SK-N-MC (cell line): ENCODE data around the gene TAF11.
"Not testable (repeated sequence)": the region's sequence is repeated elsewhere in the genome, so short reads cannot be mapped to it uniquely, and the experiment has no call there.

Experiments used
- DNase-seq: peaks from one replicate; pipeline ENCODE4 v3.0.0-alpha.2; 2011; ENCODE audit warnings: low read depth, low spot score
- H3K27ac ChIP-seq: fragments of 200-600 bp; sonication (generic); 2 replicates; pipeline ENCODE4 v1.5.1; 2016; ENCODE audit warnings: mixed run types
- H3K36me3 ChIP-seq: fragments of 200-600 bp; sonication (generic); 2 replicates; pipeline ENCODE4 v1.6.1; 2017; ENCODE audit warnings: antibody characterized with exemption, low read length, mixed read lengths; ENCODE audit not compliant: insufficient read depth
- H3K4me3 ChIP-seq: fragments of 200-600 bp; sonication (generic); 2 replicates; pipeline ENCODE4 v1.5.1; 2016
- H3K9ac ChIP-seq: fragments of 200-600 bp; sonication (generic); 2 replicates; pipeline ENCODE4 v1.8.0; 2017; ENCODE audit warnings: mixed run types, mixed read lengths; ENCODE audit not compliant: insufficient read length
- H3K9me3 ChIP-seq: fragments of 200-600 bp; sonication (generic); 2 replicates; pipeline ENCODE4 v1.6.1; 2017; ENCODE audit warnings: low read depth, mild to moderate bottlenecking, antibody characterized with exemption, low read length, moderate library complexity, mixed read lengths
- EZH2 ChIP-seq: fragments of 200-600 bp; sonication (generic); IDR thresholded peaks from one replicate; pipeline ENCODE4 v1.6.1; 2017; ENCODE audit warnings: antibody characterized with exemption
- FOXP2 ChIP-seq: optimal IDR thresholded peaks from 2 replicates; pipeline ENCODE3; 2011; ENCODE audit warnings: mild to moderate bottlenecking, moderate library complexity; ENCODE audit not compliant: insufficient read depth; ENCODE audit errors: extremely low read length, control extremely low read depth
- POLR2AphosphoS5 ChIP-seq: IDR thresholded peaks from 2 replicates; pipeline ENCODE4 v1.6.1; 2012; ENCODE audit warnings: mild to moderate bottlenecking, low read depth, low read length, borderline replicate concordance

TAF11 gene, protein sequence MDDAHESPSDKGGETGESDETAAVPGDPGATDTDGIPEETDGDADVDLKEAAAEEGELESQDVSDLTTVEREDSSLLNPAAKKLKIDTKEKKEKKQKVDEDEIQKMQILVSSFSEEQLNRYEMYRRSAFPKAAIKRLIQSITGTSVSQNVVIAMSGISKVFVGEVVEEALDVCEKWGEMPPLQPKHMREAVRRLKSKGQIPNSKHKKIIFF

DNA sequence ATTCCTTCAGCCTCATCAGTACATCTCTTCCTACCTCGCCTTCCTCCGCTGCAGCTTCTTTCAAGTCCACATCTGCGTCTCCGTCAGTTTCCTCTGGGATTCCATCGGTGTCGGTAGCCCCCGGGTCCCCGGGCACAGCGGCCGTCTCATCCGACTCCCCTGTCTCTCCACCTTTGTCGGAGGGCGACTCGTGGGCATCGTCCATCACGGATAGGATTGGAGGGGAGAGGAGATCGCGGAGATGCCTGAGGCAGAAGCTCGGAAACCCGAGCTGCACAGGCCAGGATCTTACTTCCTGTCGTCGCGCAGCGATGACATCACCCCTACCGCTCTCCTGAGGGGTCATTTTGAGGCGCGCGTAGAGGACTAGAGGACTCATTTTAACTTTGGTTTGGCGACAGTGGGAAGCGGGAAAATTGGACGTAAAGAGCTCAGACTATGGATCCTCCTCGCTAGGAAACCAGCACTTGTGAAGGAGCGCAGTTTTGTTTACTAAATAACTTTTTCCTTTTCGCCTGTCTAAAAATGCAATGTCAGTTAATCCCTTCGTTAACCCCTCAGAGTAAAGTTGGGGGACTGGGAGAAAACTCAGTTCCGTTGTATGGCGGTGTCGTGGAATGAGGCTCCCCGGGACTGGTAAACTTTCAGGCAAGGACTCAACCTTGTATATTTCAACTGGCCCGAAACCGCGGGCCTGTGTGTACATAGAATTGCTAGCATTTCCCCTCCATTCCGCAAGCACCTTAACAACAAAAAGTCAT lies at the start of gene TAF11:
TSS of gene TAF11 (minus strand) at position 290 of the 761 bp plus-strand sequence. CDS start at position 205, 85 bp downstream.
- TF ChIP-seq EZH2 (no peak), POLR2AphosphoS5 (peak; percentile 98), FOXP2 (no peak)
- Histone ChIP-seq H3K9me3 (no peaks in the 10 kb centered on the region), H3K27ac (peak within 1 kb of the TSS; percentile 86), H3K4me3 (peak within 1 kb of the TSS; percentile 90), H3K36me3 (peaks cover 7% of the 10 kb centered on the region; the same call in 1 of the 2 replicates), H3K9ac (peak within 1 kb of the TSS; percentile 90)
- DNase-seq: peak; percentile 90

DNA sequence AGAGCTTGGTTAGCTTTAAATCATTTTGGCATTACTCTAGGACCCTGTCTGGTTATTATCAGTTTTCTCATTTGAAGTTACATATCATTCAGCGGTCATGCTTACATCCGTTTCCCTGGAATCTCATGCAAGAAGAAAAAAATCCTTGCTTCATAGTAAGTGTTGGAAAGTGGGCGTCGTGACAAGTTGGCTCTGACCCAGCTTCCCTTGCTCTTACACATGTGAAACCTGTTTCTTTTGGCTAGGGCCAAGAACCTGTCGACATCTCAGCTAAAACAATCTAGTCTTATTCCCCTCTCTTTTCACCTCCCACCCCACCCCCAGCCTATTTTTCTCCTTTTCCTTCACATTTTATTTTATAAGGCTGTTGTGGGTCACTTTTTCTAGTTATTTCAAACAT lies 46.7 kb upstream of the TAF11 start:
- H3K36me3 ChIP-seq: no peaks in the 10 kb centered on the region
- no peak for DNase-seq
- no peak overlapping the region for H3K4me3 ChIP-seq
- no peaks in the 10 kb centered on the region for H3K9me3 ChIP-seq
- no peak for TF ChIP-seq FOXP2
- no peak for TF ChIP-seq EZH2
- TF ChIP-seq POLR2AphosphoS5: no peak
- no peak overlapping the region for H3K9ac ChIP-seq
- peak overlapping the region; percentile 3; the same call in 1 of the 2 replicates for H3K27ac ChIP-seq

DNA sequence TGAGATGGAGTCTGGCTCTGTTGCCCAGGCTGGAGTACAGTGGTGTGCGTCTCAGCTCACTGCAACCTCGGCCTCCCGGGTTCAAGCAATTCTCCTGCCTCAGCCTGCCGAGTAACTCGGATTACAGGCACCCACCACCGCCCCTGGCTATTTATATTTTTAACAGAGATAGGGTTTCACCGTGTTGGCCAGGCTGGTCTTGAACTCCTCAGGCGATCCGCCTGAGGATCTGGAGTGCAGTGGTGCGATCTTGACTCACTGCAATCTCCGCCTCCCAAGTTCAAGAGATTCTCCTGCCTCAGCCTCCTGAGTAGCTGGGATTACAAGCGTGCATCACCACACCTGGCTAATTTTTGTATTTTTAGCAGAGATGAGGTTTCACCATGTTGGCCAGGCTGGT lies 44.4 kb upstream of the TAF11 start:
- H3K36me3 ChIP-seq, DNase-seq, H3K9me3 ChIP-seq, H3K9ac ChIP-seq, H3K4me3 ChIP-seq, H3K27ac ChIP-seq: not testable (repeated sequence)

DNA sequence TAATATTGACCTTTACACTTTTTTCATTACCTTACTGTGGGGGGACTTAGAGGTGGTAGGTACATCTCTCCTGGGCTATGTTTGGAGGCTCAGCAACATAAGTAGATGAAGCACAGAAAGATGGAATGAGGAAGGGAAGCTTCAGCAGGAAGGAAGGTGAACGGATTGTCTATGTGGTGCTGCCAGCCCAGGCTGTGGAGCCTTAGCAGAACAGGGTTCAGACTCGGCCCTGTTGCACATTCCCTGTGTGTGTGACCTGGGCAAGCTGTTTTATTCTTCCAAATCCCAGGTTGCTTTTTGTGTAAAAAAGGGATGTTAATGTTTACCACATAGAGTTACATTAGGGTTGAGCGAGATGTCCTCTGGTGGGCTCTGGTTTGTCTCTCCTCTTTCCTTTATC lies 42.4 kb upstream of the TAF11 start:
- H3K27ac ChIP-seq: no peak overlapping the region
- H3K36me3 ChIP-seq: no peaks in the 10 kb centered on the region
- no peak overlapping the region for H3K4me3 ChIP-seq
- no peak for TF ChIP-seq FOXP2
- TF ChIP-seq EZH2: no peak
- TF ChIP-seq POLR2AphosphoS5: no peak
- no peaks in the 10 kb centered on the region for H3K9me3 ChIP-seq
- no peak overlapping the region for H3K9ac ChIP-seq
- no peak for DNase-seq

DNA sequence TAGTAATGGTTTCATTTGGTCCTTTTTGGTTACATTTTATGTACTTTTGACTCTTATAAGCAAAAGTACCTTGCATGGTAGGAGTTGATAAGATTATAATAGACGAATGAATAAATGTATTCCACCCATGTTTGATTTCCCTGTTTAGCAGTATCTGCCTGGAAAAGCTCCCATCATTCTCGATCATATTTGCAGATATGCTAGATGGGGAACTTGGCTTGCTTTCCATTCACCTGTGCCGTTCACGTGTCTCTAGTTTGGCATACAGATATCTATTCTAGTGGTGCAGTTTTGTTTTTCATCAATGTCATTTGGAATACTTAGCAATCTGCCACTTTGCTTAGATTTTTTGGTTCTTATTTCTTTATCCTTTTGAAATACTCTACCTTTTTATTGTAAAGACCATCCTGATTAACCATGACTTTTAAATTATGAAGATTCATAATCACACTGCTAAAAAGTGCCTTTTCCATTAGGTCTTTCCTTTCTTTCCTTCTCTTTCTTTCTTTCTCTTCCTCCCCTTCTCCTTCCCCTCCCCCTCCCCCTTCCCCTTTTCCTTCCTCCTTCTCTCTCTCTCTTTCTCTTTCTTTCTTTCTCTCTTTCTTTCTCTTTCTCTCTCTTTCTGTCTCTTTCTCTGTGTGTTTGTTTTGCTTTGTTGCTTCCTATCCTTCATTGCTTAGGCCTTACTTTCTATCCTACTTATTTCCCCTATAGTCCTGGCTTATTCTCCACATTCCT lies 41.6 kb upstream of the TAF11 start:
- DNase-seq: no peak
- no peak overlapping the region for H3K27ac ChIP-seq
- H3K9me3 ChIP-seq: no peaks in the 10 kb centered on the region
- no peak overlapping the region for H3K4me3 ChIP-seq
- no peaks in the 10 kb centered on the region for H3K36me3 ChIP-seq
- no peak for TF ChIP-seq EZH2
- TF ChIP-seq POLR2AphosphoS5: no peak
- no peak for TF ChIP-seq FOXP2
- H3K9ac ChIP-seq: no peak overlapping the region

DNA sequence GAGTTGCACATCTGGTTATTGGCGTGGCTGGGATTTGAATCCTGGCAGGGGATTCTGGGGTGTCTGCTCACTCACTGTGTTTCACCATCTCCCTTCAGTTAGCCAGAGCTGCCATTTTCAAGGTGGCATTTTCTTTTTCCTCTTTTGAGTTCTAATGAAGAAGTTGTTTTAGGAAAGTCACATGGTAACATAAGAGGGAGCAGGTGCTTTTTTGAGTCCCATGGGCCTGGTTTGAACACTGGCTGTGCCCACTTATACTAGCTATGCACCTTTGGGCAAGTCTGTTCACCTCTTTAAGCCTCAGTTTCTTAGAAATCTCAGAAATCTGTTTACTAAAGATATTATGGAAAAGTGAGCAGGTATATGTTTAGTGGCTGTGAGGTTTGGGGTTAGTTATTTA lies 40.9 kb upstream of the TAF11 start:
- H3K9ac ChIP-seq: no peak overlapping the region
- no peak overlapping the region for H3K4me3 ChIP-seq
- H3K36me3 ChIP-seq: no peaks in the 10 kb centered on the region
- H3K27ac ChIP-seq: no peak overlapping the region
- DNase-seq: no peak
- no peaks in the 10 kb centered on the region for H3K9me3 ChIP-seq
- TF ChIP-seq FOXP2: no peak
- no peak for TF ChIP-seq POLR2AphosphoS5
- no peak for TF ChIP-seq EZH2

DNA sequence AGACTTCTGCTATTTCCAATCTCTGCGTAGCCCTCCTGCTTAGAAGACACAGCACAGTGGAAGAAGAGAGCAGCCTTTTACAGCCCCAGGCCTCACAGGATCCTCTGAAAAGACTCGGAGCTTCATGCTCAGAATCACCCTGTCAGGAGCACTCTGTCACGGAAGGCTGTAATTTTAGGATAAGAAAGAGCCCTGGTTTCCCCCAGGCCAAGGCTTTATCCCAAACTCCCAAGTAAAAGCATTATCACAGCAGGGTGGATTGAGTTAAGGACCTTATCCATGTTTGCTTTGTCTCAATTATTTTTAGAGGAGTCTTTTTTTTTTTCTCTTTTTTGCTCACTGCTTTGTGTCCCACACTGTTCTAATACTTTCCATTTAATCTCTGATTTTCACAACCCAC lies 40.4 kb upstream of the TAF11 start:
- Histone ChIP-seq H3K4me3 (no peak overlapping the region), H3K27ac (no peak overlapping the region), H3K9me3 (no peaks in the 10 kb centered on the region), H3K36me3 (no peaks in the 10 kb centered on the region), H3K9ac (no peak overlapping the region)
- TF ChIP-seq POLR2AphosphoS5 (no peak), EZH2 (no peak), FOXP2 (no peak)
- no peak for DNase-seq

DNA sequence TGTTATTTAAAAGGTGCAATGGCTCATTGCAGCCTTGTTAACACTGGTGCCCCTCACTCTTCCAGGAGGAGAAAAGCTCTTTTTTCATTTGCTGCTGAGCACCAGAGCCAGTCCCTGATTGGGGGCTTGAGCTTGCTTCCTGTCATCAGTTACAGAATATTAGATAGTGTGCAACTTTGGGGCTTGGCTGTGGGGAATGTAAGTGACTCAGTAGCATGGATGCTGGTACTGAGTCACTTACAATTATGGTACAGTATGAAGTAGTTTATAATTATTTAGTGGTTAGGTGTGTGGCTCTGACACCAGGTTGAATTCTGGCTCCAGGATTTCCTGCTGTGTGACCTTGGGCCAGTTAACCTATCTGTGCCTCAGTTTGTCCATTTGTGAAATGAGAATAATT lies 38.8 kb upstream of the TAF11 start:
- no peak for TF ChIP-seq EZH2
- TF ChIP-seq POLR2AphosphoS5: no peak
- TF ChIP-seq FOXP2: no peak
- Histone ChIP-seq H3K4me3 (no peak overlapping the region), H3K9me3 (no peaks in the 10 kb centered on the region), H3K27ac (no peak overlapping the region), H3K36me3 (no peaks in the 10 kb centered on the region), H3K9ac (no peak overlapping the region)
- DNase-seq: no peak
